ENCODE data around the gene LSP1. TPM values are rescaled to one million over a fixed set of nuclear protein-coding genes. Genes with fewer than 3 reads are reported as not detected.

Gene LSP1
- polyA plus RNA-seq, 1 donor from 2014 or later = not detected

DNA sequence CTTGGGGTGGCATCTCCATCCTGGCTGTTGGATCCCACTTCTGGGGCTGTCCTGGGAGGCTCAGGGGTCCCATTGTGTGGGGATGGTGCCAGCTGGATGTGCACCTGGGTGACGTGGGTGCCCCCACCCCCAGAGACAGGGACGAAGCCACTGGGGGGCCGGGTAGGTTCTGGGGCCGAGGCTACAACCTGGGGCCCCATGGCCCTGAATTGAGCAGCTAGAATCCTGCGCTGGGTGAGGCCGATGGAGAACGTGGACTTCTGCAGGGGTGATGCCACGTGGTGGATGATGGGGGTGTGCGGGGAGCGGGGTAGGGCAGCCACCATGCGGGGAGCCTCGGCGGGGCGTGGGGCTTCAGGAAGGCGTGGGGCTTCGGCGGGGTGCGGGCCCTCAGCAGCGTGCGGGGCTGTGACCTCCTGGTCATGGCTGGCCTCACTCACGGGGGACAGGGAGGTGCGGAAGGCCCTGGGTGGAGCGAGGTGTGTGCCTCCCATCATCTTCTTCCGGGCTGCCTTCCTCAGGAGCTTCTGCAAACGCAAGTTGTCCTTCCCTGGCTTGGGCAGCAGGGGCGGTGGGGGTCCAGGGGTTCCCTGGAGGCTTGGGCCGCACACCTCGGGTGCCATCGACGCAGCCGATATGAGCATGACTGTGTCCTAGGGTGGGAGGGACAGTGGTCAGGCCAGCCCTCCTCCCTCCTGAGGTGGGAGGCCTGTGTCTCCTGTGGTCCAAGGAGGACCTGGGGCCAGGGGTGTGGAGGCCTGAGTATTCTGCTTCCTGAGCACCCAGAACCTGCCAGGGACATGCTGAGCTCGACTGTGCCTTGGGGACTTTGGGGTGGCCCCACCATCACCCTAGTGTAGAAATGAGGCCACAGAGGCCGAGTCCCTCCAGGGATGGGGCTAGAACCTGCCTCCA is 37.3 kb downstream of the LSP1 start:
- no peak overlapping the region for H3K4me2 ChIP-seq (ENCODE audit: low read length)
- TF ChIP-seq SMC3 (conservative IDR thresholded peaks at IDR 0.05; ENCODE audit: poor library complexity) (no peak), RAD21 (conservative IDR thresholded peaks at IDR 0.05) (no peak), EP300 (conservative IDR thresholded peaks at IDR 0.05; ENCODE audit: poor library complexity, severe bottlenecking) (no peak), EZH2 (IDR thresholded peaks at IDR 0.05; ENCODE audit: borderline replicate concordance, insufficient read depth, low read length, poor library complexity, severe bottlenecking) (no peak), MXI1 (conservative IDR thresholded peaks at IDR 0.05; ENCODE audit: poor library complexity, severe bottlenecking) (no peak), TAF1 (IDR thresholded peaks at IDR 0.05; ENCODE audit: low read depth) (no peak), POLR2AphosphoS5 (IDR thresholded peaks at IDR 0.05) (no peak)
- TF ChIP-seq, protein P1, sequence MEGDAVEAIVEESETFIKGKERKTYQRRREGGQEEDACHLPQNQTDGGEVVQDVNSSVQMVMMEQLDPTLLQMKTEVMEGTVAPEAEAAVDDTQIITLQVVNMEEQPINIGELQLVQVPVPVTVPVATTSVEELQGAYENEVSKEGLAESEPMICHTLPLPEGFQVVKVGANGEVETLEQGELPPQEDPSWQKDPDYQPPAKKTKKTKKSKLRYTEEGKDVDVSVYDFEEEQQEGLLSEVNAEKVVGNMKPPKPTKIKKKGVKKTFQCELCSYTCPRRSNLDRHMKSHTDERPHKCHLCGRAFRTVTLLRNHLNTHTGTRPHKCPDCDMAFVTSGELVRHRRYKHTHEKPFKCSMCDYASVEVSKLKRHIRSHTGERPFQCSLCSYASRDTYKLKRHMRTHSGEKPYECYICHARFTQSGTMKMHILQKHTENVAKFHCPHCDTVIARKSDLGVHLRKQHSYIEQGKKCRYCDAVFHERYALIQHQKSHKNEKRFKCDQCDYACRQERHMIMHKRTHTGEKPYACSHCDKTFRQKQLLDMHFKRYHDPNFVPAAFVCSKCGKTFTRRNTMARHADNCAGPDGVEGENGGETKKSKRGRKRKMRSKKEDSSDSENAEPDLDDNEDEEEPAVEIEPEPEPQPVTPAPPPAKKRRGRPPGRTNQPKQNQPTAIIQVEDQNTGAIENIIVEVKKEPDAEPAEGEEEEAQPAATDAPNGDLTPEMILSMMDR (IDR thresholded peaks at IDR 0.05; ENCODE audit: poor library complexity, severe bottlenecking) = no peak
- TF ChIP-seq, protein P2, sequence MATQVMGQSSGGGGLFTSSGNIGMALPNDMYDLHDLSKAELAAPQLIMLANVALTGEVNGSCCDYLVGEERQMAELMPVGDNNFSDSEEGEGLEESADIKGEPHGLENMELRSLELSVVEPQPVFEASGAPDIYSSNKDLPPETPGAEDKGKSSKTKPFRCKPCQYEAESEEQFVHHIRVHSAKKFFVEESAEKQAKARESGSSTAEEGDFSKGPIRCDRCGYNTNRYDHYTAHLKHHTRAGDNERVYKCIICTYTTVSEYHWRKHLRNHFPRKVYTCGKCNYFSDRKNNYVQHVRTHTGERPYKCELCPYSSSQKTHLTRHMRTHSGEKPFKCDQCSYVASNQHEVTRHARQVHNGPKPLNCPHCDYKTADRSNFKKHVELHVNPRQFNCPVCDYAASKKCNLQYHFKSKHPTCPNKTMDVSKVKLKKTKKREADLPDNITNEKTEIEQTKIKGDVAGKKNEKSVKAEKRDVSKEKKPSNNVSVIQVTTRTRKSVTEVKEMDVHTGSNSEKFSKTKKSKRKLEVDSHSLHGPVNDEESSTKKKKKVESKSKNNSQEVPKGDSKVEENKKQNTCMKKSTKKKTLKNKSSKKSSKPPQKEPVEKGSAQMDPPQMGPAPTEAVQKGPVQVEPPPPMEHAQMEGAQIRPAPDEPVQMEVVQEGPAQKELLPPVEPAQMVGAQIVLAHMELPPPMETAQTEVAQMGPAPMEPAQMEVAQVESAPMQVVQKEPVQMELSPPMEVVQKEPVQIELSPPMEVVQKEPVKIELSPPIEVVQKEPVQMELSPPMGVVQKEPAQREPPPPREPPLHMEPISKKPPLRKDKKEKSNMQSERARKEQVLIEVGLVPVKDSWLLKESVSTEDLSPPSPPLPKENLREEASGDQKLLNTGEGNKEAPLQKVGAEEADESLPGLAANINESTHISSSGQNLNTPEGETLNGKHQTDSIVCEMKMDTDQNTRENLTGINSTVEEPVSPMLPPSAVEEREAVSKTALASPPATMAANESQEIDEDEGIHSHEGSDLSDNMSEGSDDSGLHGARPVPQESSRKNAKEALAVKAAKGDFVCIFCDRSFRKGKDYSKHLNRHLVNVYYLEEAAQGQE (IDR thresholded peaks at IDR 0.05; ENCODE audit: borderline replicate concordance) = no peak
- H3K79me2 ChIP-seq (replicated peaks; ENCODE audit: insufficient read depth, low read length) = no peaks in the 10 kb centered on the region
- no peaks in the 10 kb centered on the region for H3K9me2 ChIP-seq (ENCODE audit: insufficient read depth, low read length)
- H3K9me3 ChIP-seq (ENCODE audit: low read length) = no peaks in the 10 kb centered on the region
- no peak overlapping the region for H3K4me3 ChIP-seq (ENCODE audit: low read length)
- no peak overlapping the region for H2AFZ ChIP-seq (ENCODE audit: low read depth, low read length)
- no peaks in the 10 kb centered on the region for H3K27me3 ChIP-seq (ENCODE audit: insufficient read depth, low read depth, low read length)
- H3K27ac ChIP-seq (ENCODE audit: low read length) = no peak overlapping the region
- H3K36me3 ChIP-seq (ENCODE audit: insufficient read depth, low read length) = no peaks in the 10 kb centered on the region
- H4K20me1 ChIP-seq (ENCODE audit: insufficient read depth) = no peaks in the 10 kb centered on the region
- H3K9ac ChIP-seq (ENCODE audit: low read length) = no peak overlapping the region
- no peaks in the 10 kb centered on the region for H3F3A ChIP-seq (ENCODE audit: insufficient read depth, low read length, poor library complexity, severe bottlenecking)

DNA sequence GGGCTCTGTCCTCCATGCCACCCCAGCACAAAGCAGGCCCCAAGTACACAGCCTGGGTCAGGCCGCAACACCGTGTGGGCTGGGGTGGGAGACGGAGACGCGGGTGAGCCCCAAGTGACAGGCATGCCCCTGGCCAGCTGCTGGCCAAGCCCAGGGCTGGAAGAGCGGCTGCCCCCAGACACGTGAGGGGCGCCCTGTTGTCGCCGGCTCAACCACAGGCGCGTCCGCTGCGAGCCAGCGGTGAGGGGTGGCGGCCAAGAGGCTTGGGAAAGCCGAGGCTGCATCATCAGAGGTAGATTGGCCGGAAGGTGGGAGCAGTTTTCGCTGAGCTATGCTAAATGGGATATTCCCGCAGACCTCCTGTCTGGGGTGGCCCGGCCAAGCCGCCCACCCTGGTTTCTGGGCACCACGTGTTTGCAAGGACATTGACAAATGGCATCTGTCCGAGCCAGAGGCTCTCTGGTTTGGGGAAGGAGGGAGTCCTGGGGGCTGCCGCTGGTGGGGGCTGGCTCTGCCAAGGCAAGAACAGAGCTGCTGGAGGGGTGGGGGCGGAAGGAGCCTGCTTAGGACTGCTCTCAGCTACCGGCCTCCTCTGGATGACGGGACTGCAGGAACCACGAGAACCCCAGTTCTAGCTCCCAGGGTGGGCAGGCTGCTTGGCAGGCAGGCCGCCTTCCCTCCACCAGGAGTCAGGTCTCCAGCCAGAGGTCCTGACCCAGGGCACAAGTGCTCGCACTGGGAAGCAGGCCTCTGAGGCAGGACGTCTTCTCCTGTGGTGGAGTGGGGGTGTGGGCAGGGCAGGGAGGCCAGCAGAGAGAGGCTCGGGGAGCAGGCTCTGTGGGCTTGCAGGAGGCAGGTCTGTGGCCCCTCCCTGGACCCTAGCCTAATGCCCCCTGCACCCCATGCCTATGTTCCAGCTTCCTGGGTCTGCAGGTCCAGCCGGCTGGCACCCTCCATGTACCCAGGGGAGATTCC is 38.3 kb downstream of the LSP1 start:
- H3K4me3 ChIP-seq (ENCODE audit: low read length) = no peak overlapping the region
- H2AFZ ChIP-seq (ENCODE audit: low read depth, low read length) = no peak overlapping the region
- H3K36me3 ChIP-seq (ENCODE audit: insufficient read depth, low read length) = no peaks in the 10 kb centered on the region
- no peaks in the 10 kb centered on the region for H3K79me2 ChIP-seq (replicated peaks; ENCODE audit: insufficient read depth, low read length)
- H3K27ac ChIP-seq (ENCODE audit: low read length) = no peak overlapping the region
- no peak overlapping the region for H3K9ac ChIP-seq (ENCODE audit: low read length)
- no peaks in the 10 kb centered on the region for H3K9me2 ChIP-seq (ENCODE audit: insufficient read depth, low read length)
- H3K9me3 ChIP-seq (ENCODE audit: low read length) = no peaks in the 10 kb centered on the region
- H3K4me2 ChIP-seq (ENCODE audit: low read length) = no peak overlapping the region
- H3F3A ChIP-seq (ENCODE audit: insufficient read depth, low read length, poor library complexity, severe bottlenecking) = no peaks in the 10 kb centered on the region
- no peak for TF ChIP-seq POLR2AphosphoS5 (IDR thresholded peaks at IDR 0.05)
- H3K27me3 ChIP-seq (ENCODE audit: insufficient read depth, low read depth, low read length) = no peaks in the 10 kb centered on the region
- no peaks in the 10 kb centered on the region for H4K20me1 ChIP-seq (ENCODE audit: insufficient read depth)

Data from neural cell (in vitro differentiated cells).